Muscle of leg (tissue), 11 donors: Measurements from ENCODE around the gene CACNB4. TPM values are rescaled to one million over a fixed set of nuclear protein-coding genes. Genes with fewer than 3 reads are reported as not detected.
A peak's percentile ranks its signal among the peaks of the same experiment; 100 is the strongest.
"Not testable (repeated sequence)": the region's sequence is repeated elsewhere in the genome, so short reads cannot be mapped to it uniquely, and the experiment has no call there.

ENCODE experiments used
- DNase-seq: peaks from one replicate; pipeline ENCODE4 v3.0.0; 2013
- H3K27ac ChIP-seq: one replicate; pipeline ENCODE4 v1.5.1; 2013; ENCODE audit warnings: mild to moderate bottlenecking, low read length, control low read depth
- H3K27me3 ChIP-seq: one replicate; pipeline ENCODE4 v1.6.1; 2013; ENCODE audit warnings: low read length; ENCODE audit not compliant: control insufficient read depth, insufficient read depth
- H3K36me3 ChIP-seq: one replicate; pipeline ENCODE4 v1.6.1; 2013; ENCODE audit warnings: low read length; ENCODE audit not compliant: control insufficient read depth, insufficient read depth
- H3K4me1 ChIP-seq: one replicate; pipeline ENCODE4 v1.6.1; 2013; ENCODE audit warnings: low read length; ENCODE audit not compliant: control insufficient read depth, insufficient read depth
- H3K4me3 ChIP-seq: one replicate; pipeline ENCODE4 v1.5.1; 2013; ENCODE audit warnings: low read length, control low read depth
- H3K9me3 ChIP-seq: replicated peaks from 2 replicates; pipeline ENCODE4 v1.6.1; 2013; ENCODE audit warnings: low read depth, low read length; ENCODE audit not compliant: control insufficient read depth
- WGBS: methylation state at CpG from one replicate; pipeline ENCODE4 v1.1.5; 2013; ENCODE audit warnings: missing lambda C conversion rate; ENCODE audit not compliant: insufficient coverage; 5-methylcytosine and 5-hydroxymethylcytosine counted together
- polyA plus RNA-seq, 8 donors: library from polyadenylated mRNA; unstranded; fragments of 120-200 nt; gene quantifications; one replicate each; pipeline versions ENCODE4 v1.2.1 to v1.2.3, GENCODE V29; 2013; ENCODE audit warnings: inconsistent platforms in 1 of 8, low replicate concordance in 1 of 8; ENCODE audit not compliant: insufficient read length in 8 of 8, insufficient read depth in 1 of 8
- total RNA-seq: library from RNA; stranded (reverse); fragments of 120-200 nt; gene quantifications from one replicate; pipeline ENCODE4 v1.2.4, GENCODE V29; 2013

The CACNB4 gene
- total and polyA plus RNA-seq, 9 donors: 3.1 to 7.2 (median 4.3) TPM

GRCh38 chr2:152003283-152003682 lies 95.6 kb downstream of the CACNB4 start:
- peak overlapping the region; percentile 25 for H3K27ac ChIP-seq
- H3K9me3 ChIP-seq, H3K4me3 ChIP-seq, H3K36me3 ChIP-seq, H3K27me3 ChIP-seq: not testable (repeated sequence)
- no CpG with 5 or more reads among the region's 5 CpGs for WGBS
- H3K4me1 ChIP-seq: peaks cover 20% of the 10 kb centered on the region
- peak; percentile 56 for DNase-seq

DNA sequence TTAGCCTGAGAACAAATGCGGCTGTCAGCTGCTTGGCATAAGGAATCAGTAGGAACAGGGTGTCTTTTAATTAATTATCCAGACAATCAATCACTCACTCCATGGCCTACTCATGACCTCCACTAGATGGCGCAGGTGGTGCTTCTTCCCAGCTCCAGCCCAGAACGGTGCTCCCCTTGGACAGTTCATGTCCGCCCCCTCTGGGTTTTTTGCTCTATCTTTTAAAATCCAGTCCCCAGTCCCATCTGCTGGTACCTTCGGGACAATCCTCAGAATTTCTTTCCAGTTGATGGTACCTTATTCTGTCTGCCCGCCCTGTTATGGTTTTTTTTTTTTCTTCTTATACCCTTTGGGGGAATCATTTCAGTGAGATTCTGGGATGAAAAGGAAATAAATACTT lies 99.8 kb downstream of the CACNB4 start:
- H3K27ac ChIP-seq: no peak overlapping the region
- H3K4me1 ChIP-seq: peaks cover 14% of the 10 kb centered on the region
- H3K27me3 ChIP-seq: no peaks in the 10 kb centered on the region
- WGBS: 28% methylated on average over 3 of the region's 6 CpGs
- H3K4me3 ChIP-seq: no peak overlapping the region
- H3K9me3 ChIP-seq: no peaks in the 10 kb centered on the region
- peak; percentile 43 for DNase-seq
- H3K36me3 ChIP-seq: no peaks in the 10 kb centered on the region

DNA sequence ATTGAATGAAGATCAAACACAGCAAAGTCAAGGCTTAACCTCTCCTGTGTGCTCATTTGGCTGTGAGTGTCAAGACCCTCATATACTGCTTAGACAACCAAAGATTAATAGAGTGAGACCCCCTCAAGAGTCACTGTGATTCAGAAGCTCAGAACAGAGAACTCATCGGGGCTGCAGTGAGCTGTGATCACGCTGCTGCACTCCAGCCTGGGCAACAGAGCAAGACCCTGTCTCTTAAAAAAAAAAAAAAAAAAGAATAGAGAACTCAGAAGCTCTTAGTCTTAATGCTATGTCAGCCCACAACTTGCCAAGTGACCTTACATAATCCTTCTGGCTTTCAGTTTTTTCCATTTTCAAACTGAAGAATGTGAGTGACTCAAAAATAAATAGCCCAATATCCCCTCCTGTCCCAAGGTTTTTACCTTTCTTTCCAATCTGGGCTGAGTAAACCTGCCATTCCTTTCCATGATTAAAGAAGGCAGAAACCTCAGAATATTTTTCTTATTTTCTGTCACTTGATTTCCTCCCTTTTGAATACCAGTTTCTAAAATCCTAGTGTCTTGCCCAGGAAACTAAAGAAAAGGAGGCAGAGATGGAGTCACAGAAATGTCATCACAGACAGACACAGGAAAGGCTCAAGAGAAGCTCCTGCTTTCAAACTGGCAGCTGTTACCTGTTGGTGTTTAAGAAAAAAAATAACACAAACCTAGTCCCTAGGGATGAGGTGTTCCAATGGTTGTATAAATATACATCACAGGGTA lies 102.4 kb downstream of the CACNB4 start:
- DNase-seq: peak; percentile 88
- no peak overlapping the region for H3K27ac ChIP-seq
- WGBS: 20% methylated on average over 1 of the region's 2 CpGs

DNA sequence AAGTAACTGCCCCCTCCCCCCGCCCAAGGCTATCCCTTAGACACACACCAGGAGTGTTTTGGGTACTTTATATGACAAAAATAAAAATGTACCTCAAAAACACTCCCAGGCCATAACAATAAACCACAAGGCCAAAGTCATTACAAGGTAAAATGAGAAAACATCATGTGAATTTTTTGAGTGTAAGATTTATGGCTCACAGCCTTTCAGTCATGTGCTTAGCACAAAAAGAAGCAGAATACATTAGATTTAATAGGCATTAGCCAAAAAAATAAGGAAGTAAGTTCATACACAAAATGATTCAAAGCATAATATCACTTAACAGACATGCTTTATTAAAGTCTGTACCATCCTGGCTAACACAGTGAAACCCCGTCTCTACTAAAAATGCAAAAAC lies 103.7 kb downstream of the CACNB4 start:
- Histone ChIP-seq H3K9me3 (no peaks in the 10 kb centered on the region), H3K36me3 (no peaks in the 10 kb centered on the region), H3K4me1 (peaks cover 4% of the 10 kb centered on the region), H3K27ac (no peak overlapping the region), H3K4me3 (no peak overlapping the region), H3K27me3 (no peaks in the 10 kb centered on the region)
- peak; percentile 46 for DNase-seq
- WGBS: 60% methylated on average over 1 of the region's 2 CpGs

More for the DNA sequence above, 102.4 kb downstream of the CACNB4 start:
- no peaks in the 10 kb centered on the region for H3K27me3 ChIP-seq
- no peak overlapping the region for H3K4me3 ChIP-seq
- H3K36me3 ChIP-seq: no peaks in the 10 kb centered on the region
- H3K4me1 ChIP-seq: peaks cover 4% of the 10 kb centered on the region
- no peaks in the 10 kb centered on the region for H3K9me3 ChIP-seq

- H3K4me1 ChIP-seq, H3K4me3 ChIP-seq, H3K9me3 ChIP-seq, H3K27me3 ChIP-seq, DNase-seq, H3K36me3 ChIP-seq, H3K27ac ChIP-seq: not testable (repeated sequence)
- WGBS: 85% methylated on average over 6 of the region's 8 CpGs
These were observed 104.7 kb downstream of the CACNB4 start for GRCh38 chr2:151994178-151994577.

DNA sequence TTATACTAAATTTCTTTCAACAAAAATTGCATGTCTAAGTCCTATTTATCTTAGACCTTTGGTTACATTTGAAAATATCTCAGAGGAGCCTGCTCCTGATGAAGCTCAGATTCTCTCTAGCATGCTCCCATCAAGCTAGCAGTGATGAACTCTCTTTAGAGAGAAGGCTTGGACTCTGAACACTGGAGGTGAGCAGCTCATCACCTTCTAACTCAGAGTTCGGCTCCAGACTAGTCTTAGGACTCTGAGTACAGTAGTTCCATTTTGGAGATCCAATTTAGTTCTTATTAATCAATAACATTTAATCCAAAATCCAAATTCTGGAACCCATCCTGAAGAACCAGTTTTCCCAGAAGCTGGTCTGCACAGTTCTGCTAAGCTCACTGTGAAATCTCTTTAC lies 107.8 kb downstream of the CACNB4 start:
- H3K27ac ChIP-seq: no peak overlapping the region
- DNase-seq: no peak
- no peaks in the 10 kb centered on the region for H3K4me1 ChIP-seq
- no peak overlapping the region for H3K4me3 ChIP-seq
- no CpG with 5 or more reads among the region's 1 CpG for WGBS
- H3K36me3 ChIP-seq: no peaks in the 10 kb centered on the region
- no peaks in the 10 kb centered on the region for H3K27me3 ChIP-seq
- no peaks in the 10 kb centered on the region for H3K9me3 ChIP-seq

GRCh38 chr2:151989378-151989777 lies 109.5 kb downstream of the CACNB4 start:
- no peaks in the 10 kb centered on the region for H3K27me3 ChIP-seq

GRCh38 chr2:151987484-151987883 lies 111.4 kb downstream of the CACNB4 start:
- DNase-seq: no peak
- Histone ChIP-seq H3K27me3 (no peaks in the 10 kb centered on the region), H3K4me1 (no peaks in the 10 kb centered on the region), H3K4me3 (no peak overlapping the region), H3K27ac (no peak overlapping the region), H3K9me3 (no peaks in the 10 kb centered on the region), H3K36me3 (no peaks in the 10 kb centered on the region)
- no CpG with 5 or more reads among the region's 5 CpGs for WGBS

More at GRCh38 chr2:151989378-151989777, 109.5 kb downstream of the CACNB4 start:
- Histone ChIP-seq H3K36me3 (no peaks in the 10 kb centered on the region), H3K4me3 (no peak overlapping the region), H3K9me3 (no peaks in the 10 kb centered on the region), H3K4me1 (no peaks in the 10 kb centered on the region), H3K27ac (no peak overlapping the region)
- 89% methylated on average over 3 of the region's 3 CpGs for WGBS
- no peak for DNase-seq

DNA sequence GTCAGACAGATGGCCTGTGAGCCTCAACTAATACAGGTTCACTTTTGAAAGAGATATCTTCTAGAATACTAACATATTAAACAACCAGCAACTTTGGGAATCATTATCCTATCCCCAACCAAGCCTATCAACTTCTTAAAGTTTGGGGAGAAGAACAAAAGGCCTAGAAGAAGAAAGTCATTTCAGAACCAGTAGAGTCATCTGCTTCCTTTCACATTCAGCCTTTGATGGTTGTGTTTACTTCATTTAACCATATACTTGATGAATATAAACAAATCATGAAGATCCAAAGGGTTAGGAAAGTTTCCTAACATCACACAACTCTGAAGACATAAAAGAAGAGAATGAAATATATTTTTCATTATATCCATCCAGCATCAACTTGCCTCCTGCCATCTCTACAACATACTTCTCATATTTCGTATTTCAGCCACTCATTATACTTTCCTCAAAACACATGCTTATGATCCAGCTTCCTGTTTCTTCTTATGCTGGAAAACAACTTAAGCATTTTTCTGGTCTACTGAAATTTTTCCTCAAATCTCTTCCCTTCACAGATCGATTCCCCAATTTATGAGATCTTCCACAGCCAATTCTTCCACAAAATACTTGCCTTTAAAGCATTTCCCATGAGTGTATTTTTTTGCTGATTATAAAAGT lies 114.3 kb downstream of the CACNB4 start:
- Histone ChIP-seq H3K4me3 (no peak overlapping the region), H3K9me3 (no peaks in the 10 kb centered on the region), H3K4me1 (no peaks in the 10 kb centered on the region), H3K27ac (no peak overlapping the region), H3K36me3 (no peaks in the 10 kb centered on the region), H3K27me3 (no peaks in the 10 kb centered on the region)
- DNase-seq: peak; percentile 51
- 20% methylated on average over 1 of the region's 2 CpGs for WGBS

DNA sequence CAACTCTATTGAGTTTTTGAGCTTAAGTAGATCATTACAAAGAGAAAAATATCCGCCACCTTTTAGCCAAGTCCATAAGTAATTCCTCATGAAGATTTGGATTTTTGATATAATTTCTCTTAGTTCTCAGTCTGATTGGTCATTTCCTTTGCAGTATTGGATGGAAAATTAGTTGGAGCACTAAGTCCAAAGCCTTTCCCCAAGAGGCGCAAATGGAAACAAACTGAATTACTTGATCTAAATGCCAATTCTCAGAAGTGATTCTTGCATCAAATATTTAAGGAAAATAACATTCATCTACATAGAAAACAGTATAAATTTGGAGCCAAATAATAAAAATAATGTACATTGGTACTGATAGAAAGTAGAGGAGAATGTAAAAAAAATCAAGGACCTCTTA lies 115.6 kb downstream of the CACNB4 start:
- Histone ChIP-seq H3K9me3 (no peaks in the 10 kb centered on the region), H3K27ac (no peak overlapping the region), H3K36me3 (no peaks in the 10 kb centered on the region), H3K4me1 (no peaks in the 10 kb centered on the region), H3K4me3 (no peak overlapping the region), H3K27me3 (no peaks in the 10 kb centered on the region)
- peak; percentile 91 for DNase-seq
- no CpG with 5 or more reads among the region's 2 CpGs for WGBS
